HG03066 (cell line): Measurements from ENCODE around the gene FUT1.
A peak's percentile ranks its signal among the peaks of the same experiment; 100 is the strongest.

ENCODE experiments used
- ATAC-seq: cut with Tn5 transposase; IDR thresholded peaks from one replicate; pipeline ENCODE4 v1.9.1; 2021; ENCODE audit warnings: low read depth; ENCODE audit not compliant: unreplicated experiment

Gene FUT1

GRCh38 chr19:48741129-48741999 is 11.1 kb downstream of the FUT1 start:
- no peak for ATAC-seq

DNA sequence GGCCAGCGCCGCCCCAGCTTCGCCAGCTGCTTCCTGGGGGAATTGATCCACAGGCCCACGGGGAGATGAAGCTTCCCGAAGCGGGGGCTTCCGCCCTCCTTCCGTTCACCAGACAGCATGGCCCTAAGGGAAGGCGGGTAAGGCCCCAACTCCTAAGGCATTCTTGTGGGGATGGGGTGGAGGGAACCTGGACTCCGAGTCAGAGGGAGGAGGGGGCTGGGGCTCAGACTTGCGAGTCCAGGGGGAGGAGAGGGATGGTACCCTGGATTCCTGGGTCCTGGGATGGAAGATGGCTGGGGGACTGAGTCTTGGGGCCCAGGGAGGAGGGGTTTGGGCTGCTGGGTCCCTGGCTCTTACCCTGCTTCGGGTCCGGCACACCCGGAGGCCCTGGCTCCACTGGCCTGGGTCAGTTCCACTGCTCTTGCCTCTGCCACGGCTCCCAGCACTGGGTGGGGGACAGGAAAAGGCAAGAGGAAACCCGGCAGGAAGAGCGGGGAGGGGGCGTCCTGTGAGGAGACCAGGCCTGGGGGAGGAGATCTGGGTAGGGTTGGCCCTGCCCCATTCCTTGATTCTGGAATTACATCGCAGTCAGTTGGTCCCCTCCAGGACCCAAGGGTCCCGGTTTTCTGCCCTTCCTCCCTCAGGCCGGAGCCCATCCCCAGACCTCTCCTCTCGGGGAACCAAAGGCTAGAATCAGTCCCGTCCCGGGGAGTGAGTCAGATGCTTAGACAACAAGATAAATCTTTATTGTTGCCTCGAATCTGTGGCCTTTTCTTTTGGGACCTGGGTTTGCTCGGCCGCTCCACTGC is 12.1 kb downstream of the FUT1 start, which contains the start of gene RASIP1:
Gene RASIP1, minus strand, starts transcription at position 447 of the 809 bp plus-strand sequence. Its CDS starts 328 bp downstream, at position 119.
- ATAC-seq, result no peak

DNA sequence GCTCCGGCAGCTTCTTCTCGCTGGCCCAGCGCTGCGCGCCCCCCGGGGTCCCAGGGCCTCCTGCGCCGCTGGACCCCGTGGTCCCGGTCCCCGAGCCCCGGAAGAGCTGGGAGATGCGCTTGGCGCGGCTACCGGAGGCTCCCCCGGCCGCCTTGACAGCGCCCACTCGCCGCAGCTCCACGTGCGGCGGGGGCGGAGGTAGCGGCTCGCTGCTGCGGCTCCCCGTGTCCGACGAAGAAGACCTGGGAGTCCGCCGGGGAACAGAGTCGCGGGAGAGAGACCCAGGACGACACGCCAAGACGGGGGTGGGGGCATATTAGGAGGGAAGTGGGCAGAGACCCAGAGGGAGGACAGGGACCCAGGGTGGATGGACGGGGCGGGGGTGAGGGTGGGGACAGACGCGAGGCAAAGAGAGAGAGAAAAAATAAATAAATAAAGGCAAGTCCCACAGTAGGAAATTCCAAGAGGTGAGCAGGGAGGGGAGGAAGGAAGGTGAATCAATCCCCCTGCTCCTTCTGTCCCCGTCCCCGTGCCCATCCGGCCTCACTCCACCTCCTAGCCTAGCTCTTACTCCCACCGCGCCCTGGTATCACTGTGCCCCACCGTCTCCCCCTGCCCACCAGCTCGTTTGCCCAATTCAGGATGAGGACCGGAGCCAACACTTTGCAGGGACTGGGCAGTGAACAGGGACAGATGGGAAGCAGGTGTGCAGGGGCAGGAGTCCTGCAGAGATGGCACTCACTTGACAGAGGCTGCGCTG is 12.9 kb downstream of the FUT1 start:
- ATAC-seq, result no peak

DNA sequence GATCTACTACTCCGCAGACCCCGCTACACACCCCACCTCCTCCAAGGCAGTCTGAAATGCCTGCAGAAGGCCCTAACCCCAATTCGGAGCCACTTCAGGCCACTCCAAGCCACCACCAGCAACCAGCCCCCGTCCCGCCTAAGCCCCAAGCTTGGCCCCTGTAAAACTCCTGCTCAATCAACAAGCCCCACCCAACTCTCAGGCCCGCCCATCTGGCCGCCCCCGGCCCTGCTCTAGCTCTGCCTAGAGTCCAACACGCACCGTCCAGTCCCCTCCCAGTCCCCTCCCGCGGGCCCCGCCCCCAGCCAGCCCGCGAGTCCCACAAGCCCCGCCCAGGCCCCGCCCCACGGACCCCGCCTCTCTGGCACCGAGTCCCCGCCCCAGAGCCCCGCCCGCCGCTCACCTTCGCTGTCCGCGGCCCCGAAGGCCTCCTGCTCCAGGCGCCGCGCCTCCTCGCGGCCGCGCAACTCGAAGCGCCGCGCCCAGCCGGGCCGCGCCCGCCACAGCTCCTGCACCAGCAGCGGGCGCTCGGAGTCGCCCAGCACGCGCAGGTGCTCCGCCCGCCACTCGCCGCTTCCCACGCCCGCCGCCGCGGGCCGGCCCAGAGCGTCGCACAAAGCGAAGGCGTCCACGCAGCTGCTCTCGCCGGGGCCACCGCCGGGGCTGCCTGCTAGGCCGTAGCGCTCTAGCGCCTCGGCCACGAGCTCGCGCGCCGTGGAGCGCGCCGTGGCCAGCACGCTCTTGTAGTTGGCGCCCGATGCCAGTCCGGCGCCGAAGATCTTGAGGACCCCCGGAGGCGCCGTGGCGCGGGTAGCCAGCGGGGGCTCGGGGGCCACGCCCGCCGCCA is 13.7 kb downstream of the FUT1 start:
- ATAC-seq, result peak; percentile 74

DNA sequence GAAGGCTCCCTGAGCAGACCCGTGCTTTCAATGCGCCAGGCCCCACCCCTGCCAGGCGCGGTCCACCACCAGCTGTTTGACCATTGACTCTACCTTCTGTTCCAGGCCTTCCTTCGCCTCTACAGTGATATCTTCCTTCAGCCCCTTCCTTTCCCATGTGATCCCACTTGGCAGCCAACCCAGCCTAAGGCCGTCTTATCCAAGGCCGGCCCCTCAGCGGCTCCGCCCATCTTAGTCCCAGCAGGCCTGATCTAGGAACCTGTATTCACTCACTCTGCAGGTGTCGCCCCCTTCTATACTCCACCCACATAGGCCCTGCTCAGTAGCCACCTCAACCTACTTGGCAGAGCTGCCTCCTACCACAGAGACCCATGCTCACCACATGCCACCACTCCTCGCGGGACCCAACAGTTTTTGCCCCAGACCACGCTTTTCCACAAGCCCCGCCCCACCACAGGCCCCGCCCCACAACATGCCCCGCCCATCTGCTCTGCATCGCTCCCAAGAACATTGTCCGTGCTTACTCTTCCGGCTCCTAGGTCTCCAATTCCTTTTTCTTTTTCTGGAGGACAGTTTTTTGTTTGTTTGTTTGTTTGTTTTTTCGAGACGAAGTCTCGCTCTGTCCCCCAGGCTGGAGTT is 15.0 kb downstream of the FUT1 start:
- no peak for ATAC-seq

GRCh38 chr19:48735031-48735615 is 17.3 kb downstream of the FUT1 start:
- no peak for ATAC-seq

DNA sequence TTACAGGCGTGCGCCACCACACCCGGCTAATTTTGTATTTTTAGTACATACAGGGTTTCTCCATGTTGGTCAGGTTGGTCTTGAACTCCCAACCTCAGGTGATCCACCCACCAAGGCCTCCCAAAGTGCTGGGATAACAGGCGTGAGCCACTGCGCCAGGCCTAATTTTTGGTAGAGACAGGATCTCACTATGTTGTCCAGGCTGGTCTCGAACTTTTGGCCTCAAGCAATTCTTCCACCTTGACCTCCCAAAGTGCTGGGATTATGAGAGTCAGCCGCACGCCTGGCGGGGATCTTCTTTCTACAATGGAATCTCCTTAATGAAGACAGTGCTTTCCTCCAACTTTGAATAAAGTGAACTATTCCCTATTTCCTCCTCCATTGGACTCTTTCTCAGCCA is 17.8 kb downstream of the FUT1 start:
- no peak for ATAC-seq

DNA sequence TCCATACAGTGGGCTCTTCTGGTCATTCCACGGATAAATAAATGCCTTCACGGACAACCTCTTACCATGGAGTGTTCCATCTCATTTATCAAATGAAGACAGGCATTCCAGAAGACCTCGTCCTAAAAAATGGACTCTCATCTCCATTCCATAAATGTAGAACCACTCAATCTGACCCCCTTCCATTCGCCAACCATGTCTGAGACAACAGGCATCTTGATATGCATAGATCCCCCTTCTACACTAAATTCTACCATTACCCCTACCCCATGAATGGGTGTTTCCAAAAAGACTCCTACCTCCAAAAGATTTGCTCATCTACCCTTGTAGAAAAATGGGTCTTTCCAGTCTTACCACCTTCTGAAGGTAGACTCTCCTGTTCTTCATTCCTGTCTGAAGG is 21.0 kb downstream of the FUT1 start:
- no peak for ATAC-seq

GRCh38 chr19:48728911-48729664 is 23.4 kb downstream of the FUT1 start:
- no peak for ATAC-seq

GRCh38 chr19:48726556-48726955 is 25.9 kb downstream of the FUT1 start:
- no peak for ATAC-seq

DNA sequence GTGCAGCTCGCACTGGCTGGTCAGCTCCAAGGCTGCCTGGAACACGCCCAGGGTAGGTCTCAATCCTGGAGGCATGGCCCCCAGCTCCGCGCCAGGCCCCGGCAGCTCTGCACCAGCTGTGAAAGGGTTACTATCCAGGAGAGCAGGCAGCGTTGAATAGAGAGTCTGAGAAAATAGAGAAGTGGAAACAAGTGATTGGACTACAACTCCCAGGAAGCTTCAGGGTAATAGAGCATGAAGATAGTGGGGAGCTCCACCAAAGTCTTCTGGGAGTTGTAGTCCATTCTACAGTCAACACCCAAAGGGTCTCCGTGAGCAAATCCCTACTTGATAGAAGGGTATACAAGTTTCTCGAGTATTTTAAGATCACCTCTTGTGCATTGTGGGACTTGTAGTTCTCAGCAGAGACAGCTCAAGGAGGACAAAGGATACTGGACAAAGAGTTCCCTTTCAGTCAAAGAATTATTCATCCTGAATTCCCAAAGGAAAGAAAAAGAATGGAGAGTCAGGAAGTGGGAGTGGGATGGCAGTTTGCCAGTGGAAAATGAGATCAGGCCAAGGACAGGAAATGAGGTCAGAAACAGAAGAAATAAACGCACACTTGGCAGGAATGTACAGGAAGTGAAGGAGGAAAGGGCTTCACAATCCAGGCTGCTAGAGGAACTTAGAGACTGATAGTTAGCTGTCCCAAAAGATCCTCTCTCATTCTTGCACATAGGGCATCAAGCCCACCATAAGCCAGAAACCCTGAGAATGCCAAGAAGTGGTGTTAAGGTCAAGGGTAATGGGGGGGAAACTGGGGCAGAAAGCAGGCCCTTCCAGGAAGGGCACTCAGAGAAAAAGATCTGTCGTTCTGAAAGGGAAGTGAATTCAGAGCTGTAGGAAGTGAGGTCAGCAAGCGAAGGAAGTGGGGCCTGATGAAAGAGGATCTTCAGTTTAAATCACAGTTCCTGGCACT is 27.4 kb downstream of the FUT1 start:
- no peak for ATAC-seq

DNA sequence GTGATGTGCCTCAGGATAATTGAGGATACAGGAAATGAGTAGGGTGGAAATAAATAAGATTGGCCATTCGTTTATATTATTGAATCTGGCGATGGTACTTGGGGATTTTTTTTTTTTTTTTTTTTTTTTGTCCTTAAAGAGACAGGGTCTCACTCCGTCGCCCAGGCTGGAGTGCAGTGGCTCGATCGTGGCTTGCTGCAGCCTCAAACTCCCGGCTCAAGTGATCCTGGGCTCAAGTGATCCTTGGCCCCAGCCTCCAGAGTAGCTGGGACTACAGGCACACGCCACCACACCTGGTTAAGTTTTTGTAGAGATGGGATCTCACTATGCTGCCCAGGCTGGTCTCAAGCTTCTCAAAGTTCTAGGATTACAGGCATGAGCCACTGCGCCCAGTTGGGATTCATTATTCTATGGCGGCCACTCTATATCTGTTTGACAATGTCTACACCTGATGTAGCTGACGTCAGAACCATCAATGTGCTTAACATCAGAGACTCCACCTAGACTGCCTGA is 30.2 kb downstream of the FUT1 start:
- ATAC-seq, result no peak

DNA sequence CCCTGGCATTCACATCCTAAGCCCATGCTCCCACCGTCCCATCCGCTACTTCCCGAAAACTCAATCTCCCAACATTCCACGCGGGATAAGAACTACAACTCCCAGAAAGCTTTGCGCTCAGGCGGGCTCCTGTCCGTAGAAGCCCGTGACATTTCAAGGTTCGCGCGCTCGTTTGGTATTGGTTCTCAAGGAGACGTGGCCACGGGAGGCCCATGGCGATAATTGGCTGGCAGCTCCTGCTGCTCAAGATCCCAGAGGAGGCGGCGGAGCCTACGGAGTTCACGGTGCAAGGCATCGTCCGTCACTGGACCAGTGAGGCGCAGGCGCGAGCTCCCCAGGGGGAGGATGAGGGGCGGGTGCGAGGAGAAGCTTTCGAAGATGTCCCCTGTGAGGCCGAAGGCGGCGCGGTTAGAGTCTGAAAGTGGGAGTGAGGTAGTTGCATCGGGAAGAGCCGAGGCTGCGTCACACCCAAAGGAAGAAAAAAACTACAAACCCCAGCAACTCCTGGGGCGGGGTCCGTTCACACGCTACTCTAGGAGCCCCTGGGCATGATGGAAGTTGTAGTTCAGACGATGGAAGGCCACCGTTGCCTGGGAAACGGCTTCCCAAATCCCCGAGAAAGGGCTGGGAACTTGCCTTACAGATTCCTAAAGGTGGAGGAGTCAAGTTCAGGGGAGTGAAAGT is 31.7 kb downstream of the FUT1 start:
- ATAC-seq, result peak; percentile 84

- no peak for ATAC-seq
Measured at GRCh38 chr19:48720251-48720612, 32.2 kb downstream of the FUT1 start.

DNA sequence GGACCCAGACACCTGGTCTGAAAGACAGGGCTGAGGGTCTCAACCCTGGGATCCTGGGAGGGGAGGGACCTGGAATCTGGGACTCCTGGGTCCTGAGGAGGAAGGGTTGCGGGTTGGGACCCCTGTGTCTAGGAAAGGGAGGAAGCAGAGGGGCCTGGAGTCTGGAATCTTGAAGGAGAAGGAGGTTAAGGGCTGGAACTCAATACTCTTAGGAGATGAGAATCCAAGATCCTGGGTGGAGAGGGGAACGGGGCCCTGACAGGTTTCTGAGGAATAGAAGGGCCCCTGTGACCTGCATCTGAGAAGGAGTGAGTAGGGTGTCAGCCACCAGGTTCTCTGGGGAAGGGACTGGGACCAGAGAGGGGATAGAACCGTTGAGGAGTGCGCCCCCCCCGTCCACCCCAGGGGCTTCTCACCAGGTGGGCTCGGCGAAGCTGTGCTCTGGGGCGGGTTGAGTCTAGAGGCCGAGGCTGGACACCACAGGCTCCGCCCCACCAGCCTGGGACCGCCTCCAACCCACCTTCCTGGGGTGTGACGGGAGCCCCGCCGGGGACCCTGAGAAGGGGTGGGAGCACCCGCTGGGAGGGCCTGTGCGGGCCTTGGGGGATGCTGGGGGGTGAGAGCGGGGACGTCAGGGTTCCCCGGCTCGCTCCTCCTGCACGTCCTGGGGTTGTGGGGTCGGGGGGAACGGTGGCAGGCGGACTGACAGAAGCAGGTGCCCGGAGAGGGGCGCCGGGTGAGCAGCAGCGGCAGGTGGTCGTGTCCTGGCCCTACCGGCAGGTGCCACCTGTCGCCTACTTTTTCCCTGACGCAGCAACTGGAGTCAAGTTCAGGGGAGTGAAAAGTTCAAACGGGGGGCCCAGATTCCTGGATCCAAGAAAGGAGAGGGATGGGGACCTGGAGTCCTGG is 32.9 kb downstream of the FUT1 start, which contains the start of gene MAMSTR:
Gene MAMSTR, minus strand, starts transcription at position 463 of the 909 bp plus-strand sequence. CDS start 694 bp downstream, outside the sequence.
- ATAC-seq, result no peak
